B cell (primary cell): ENCODE data around the gene SLC12A6.

Experiments used
- EZH2 ChIP-seq: IDR thresholded peaks from 2 replicates; pipeline ENCODE4 v1.6.1; 2012; ENCODE audit warnings: borderline replicate concordance, low read depth, mild to moderate bottlenecking, moderate library complexity, low read length; ENCODE audit not compliant: insufficient read depth, poor library complexity, severe bottlenecking
- TF ChIP-seq, protein P1 (sequence below): fragments of 200-600 bp; IDR thresholded peaks from one replicate; pipeline ENCODE4 v1.8.0; 2022; ENCODE audit warnings: antibody characterized with exemption, mild to moderate bottlenecking

- TF ChIP-seq EZH2: no peak
- TF ChIP-seq, protein P1, sequence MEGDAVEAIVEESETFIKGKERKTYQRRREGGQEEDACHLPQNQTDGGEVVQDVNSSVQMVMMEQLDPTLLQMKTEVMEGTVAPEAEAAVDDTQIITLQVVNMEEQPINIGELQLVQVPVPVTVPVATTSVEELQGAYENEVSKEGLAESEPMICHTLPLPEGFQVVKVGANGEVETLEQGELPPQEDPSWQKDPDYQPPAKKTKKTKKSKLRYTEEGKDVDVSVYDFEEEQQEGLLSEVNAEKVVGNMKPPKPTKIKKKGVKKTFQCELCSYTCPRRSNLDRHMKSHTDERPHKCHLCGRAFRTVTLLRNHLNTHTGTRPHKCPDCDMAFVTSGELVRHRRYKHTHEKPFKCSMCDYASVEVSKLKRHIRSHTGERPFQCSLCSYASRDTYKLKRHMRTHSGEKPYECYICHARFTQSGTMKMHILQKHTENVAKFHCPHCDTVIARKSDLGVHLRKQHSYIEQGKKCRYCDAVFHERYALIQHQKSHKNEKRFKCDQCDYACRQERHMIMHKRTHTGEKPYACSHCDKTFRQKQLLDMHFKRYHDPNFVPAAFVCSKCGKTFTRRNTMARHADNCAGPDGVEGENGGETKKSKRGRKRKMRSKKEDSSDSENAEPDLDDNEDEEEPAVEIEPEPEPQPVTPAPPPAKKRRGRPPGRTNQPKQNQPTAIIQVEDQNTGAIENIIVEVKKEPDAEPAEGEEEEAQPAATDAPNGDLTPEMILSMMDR: no peak
These were observed 58.2 kb downstream of the SLC12A6 start for GRCh38 chr15:34279368-34279767.
